Ovary (tissue), 3 donors: ENCODE data around the gene ITSN2.
"Not testable (repeated sequence)": the region's sequence is repeated elsewhere in the genome, so short reads cannot be mapped to it uniquely, and the experiment has no call there.

Experiments
- CTCF ChIP-seq, 3 donors: fragments of 450-650 bp in 2 of 3; fragments of 200-600 bp in 1 of 3; IDR thresholded peaks; one replicate each; pipeline versions ENCODE4 v1.5.1 to v1.8.0; 2016 to 2022; ENCODE audit warnings: antibody characterized with exemption in 3 of 3, mild to moderate bottlenecking in 1 of 3
- EP300 ChIP-seq: sonication (generic); formaldehyde crosslinking; IDR thresholded peaks from one replicate; pipeline ENCODE4 v1.6.1; 2017; ENCODE audit warnings: antibody characterized with exemption
- POLR2A ChIP-seq: fragments of 450-650 bp; IDR thresholded peaks from one replicate; pipeline ENCODE4 v1.6.1; 2017; ENCODE audit warnings: antibody characterized with exemption, mild to moderate bottlenecking, moderate library complexity
- donor health status: DM: no; HTN: no; CAD: no.

- not testable (repeated sequence) for TF ChIP-seq POLR2A; CTCF (IDR thresholded peaks at IDR 0.05); EP300
These were observed 3.2 kb downstream of the ITSN2 start for GRCh38 chr2:24357115-24357514.
